Activated naive CD4-positive, alpha-beta T cell treated with anti-CD3 and anti-CD28 coated beads, Interleukin-2, amount 50 U/mL, for 72 hours (primary cell): ENCODE results near the gene AP1S1. TPM values are rescaled to one million over a fixed set of nuclear protein-coding genes. Genes with fewer than 3 reads are reported as not detected.

ENCODE experiments used
- ATAC-seq, 2 donors: fragments of 150-1000 bp; cut with Tn5 transposase; 2 replicates each; pipeline ENCODE4 v1.10.0; 2021; ENCODE audit warnings: mild to moderate bottlenecking in 2 of 2, moderate library complexity in 2 of 2
- DNase-seq, 2 donors: peaks; one replicate each; pipeline ENCODE4 v3.0.0; 2021 to 2022; ENCODE audit warnings: low spot score in 2 of 2
- H3K27ac Mint-ChIP-seq, 2 donors: one replicate each; pipeline ENCODE4 v1.8.0; 2022; ENCODE audit warnings: mild to moderate bottlenecking in 2 of 2, mixed read lengths in 2 of 2
- H3K36me3 Mint-ChIP-seq, 2 donors: one replicate each; pipeline ENCODE4 v1.8.0; 2022; ENCODE audit warnings: mixed read lengths in 2 of 2
- H3K9me3 Mint-ChIP-seq, 2 donors: one replicate each; pipeline ENCODE4 v1.8.0; 2022; ENCODE audit warnings: mixed read lengths in 2 of 2
- total RNA-seq, 2 donors: library from RNA; stranded (reverse); gene quantifications; one replicate each; pipeline ENCODE4 v1.2.3, GENCODE V29; 2022

The AP1S1 gene
- total RNA-seq, 2 donors from 2014 or later, result 26.3 to 48.2 TPM

GRCh38 chr7:101164071-101164840 is 10.0 kb downstream of the AP1S1 start:
- Mint-ChIP-seq H3K36me3 (peaks cover 0 to 16% of the 10 kb centered on the region in 2 donors), H3K27ac (peak overlapping the region in 1 of 2 donors; percentile 68), H3K9me3 (no peaks in the 10 kb centered on the region)
- DNase-seq, result no peak
- ATAC-seq, result no peak

- peak; percentile 87 to 89 for ATAC-seq
- Mint-ChIP-seq H3K36me3 (peaks cover 0 to 6% of the 10 kb centered on the region in 2 donors), H3K9me3 (no peaks in the 10 kb centered on the region), H3K27ac (peak within 1 kb of the TSS; percentile 7 to 82)
- peak; percentile 89 to 95 for DNase-seq
These were observed 11.0 kb downstream of the AP1S1 start, which contains the start of gene VGF for GRCh38 chr7:101165075-101165957. Gene VGF (minus strand): TSS chr7:101165569. CDS start chr7:101164843, 726 bp downstream.

- no peaks in the 10 kb centered on the region for H3K9me3 Mint-ChIP-seq
- H3K27ac Mint-ChIP-seq, result peak overlapping the region in 1 of 2 donors; percentile 7
- no peak for DNase-seq
- ATAC-seq, result peak in 1 of 2 donors; percentile 2
- H3K36me3 Mint-ChIP-seq, result peaks cover 4 to 6% of the 10 kb centered on the region in 2 donors
These were observed 11.8 kb downstream of the AP1S1 start for GRCh38 chr7:101165958-101166647.

- DNase-seq (no peak), ATAC-seq (no peak)
- no peak overlapping the region for H3K27ac Mint-ChIP-seq
- peaks cover 6 to 9% of the 10 kb centered on the region in 2 donors for H3K36me3 Mint-ChIP-seq
- no peaks in the 10 kb centered on the region for H3K9me3 Mint-ChIP-seq
These were observed 12.3 kb downstream of the AP1S1 start for GRCh38 chr7:101166648-101166908.

- H3K36me3 Mint-ChIP-seq, result peaks cover 6 to 12% of the 10 kb centered on the region in 2 donors
- ATAC-seq, result no peak
These were observed 12.8 kb downstream of the AP1S1 start for GRCh38 chr7:101166909-101167644.

GRCh38 chr7:101167645-101168411 is 13.6 kb downstream of the AP1S1 start:
- no peak overlapping the region for H3K27ac Mint-ChIP-seq
- no peaks in the 10 kb centered on the region for H3K9me3 Mint-ChIP-seq
- H3K36me3 Mint-ChIP-seq, result peaks cover 6 to 12% of the 10 kb centered on the region in 2 donors
- no peak for DNase-seq
- ATAC-seq, result no peak

More at GRCh38 chr7:101166909-101167644, 12.8 kb downstream of the AP1S1 start:
- no peak for DNase-seq
- Mint-ChIP-seq H3K27ac (no peak overlapping the region), H3K9me3 (no peaks in the 10 kb centered on the region)

GRCh38 chr7:101168412-101169049 is 14.3 kb downstream of the AP1S1 start:
- DNase-seq (no peak), ATAC-seq (no peak)
- Mint-ChIP-seq H3K36me3 (peaks cover 6 to 12% of the 10 kb centered on the region in 2 donors), H3K9me3 (no peaks in the 10 kb centered on the region), H3K27ac (no peak overlapping the region)

GRCh38 chr7:101169110-101169837 is 15.0 kb downstream of the AP1S1 start:
- no peak overlapping the region for H3K27ac Mint-ChIP-seq

GRCh38 chr7:101169838-101170551 is 15.7 kb downstream of the AP1S1 start:
- no peaks in the 10 kb centered on the region for H3K9me3 Mint-ChIP-seq
- H3K27ac Mint-ChIP-seq, result no peak overlapping the region
- peak; percentile 77 to 91 for DNase-seq
- ATAC-seq, result peak; percentile 50 to 52
- peaks cover 6 to 13% of the 10 kb centered on the region in 2 donors for H3K36me3 Mint-ChIP-seq

More at GRCh38 chr7:101169110-101169837, 15.0 kb downstream of the AP1S1 start:
- H3K36me3 Mint-ChIP-seq, result peaks cover 6 to 12% of the 10 kb centered on the region in 2 donors
- ATAC-seq (peak in 1 of 2 donors; percentile 2), DNase-seq (no peak)
- no peaks in the 10 kb centered on the region for H3K9me3 Mint-ChIP-seq

GRCh38 chr7:101170617-101171441 is 16.6 kb downstream of the AP1S1 start:
- no peak for DNase-seq

GRCh38 chr7:101171442-101171837 is 17.2 kb downstream of the AP1S1 start:
- peak overlapping the region in 1 of 2 donors; percentile 35 for H3K27ac Mint-ChIP-seq
- peaks cover 0 to 18% of the 10 kb centered on the region in 2 donors for H3K36me3 Mint-ChIP-seq
- DNase-seq (no peak), ATAC-seq (no peak)
- H3K9me3 Mint-ChIP-seq, result no peaks in the 10 kb centered on the region

More at GRCh38 chr7:101170617-101171441, 16.6 kb downstream of the AP1S1 start:
- Mint-ChIP-seq H3K9me3 (no peaks in the 10 kb centered on the region), H3K36me3 (peaks cover under 1 to 18% of the 10 kb centered on the region in 2 donors), H3K27ac (no peak overlapping the region)
- ATAC-seq, result no peak

GRCh38 chr7:101172005-101172853 is 18.0 kb downstream of the AP1S1 start:
- DNase-seq, result no peak
- peak overlapping the region in 1 of 2 donors; percentile 35 for H3K27ac Mint-ChIP-seq
- H3K9me3 Mint-ChIP-seq, result no peaks in the 10 kb centered on the region
- H3K36me3 Mint-ChIP-seq, result peaks cover 0 to 18% of the 10 kb centered on the region in 2 donors
- ATAC-seq, result no peak
